NB4 (cell line): ENCODE data around the gene ACSF2.

ENCODE experiments used
- CTCF ChIP-seq: IDR thresholded peaks from one replicate; pipeline ENCODE4 v1.5.1; 2012; ENCODE audit warnings: low read depth, low read length
- MAX ChIP-seq: IDR thresholded peaks from 2 replicates; pipeline ENCODE4 v1.6.1; 2011; ENCODE audit warnings: low read depth, low read length
- MYC ChIP-seq: IDR thresholded peaks from 2 replicates; pipeline ENCODE4 v1.6.1; 2011; ENCODE audit warnings: low read depth, low read length
- POLR2A ChIP-seq: IDR thresholded peaks from 2 replicates; pipeline ENCODE4 v1.6.1; 2011; ENCODE audit warnings: mild to moderate bottlenecking; ENCODE audit not compliant: insufficient read length; ENCODE audit errors: extremely low read depth

- TF ChIP-seq CTCF (no peak), POLR2A (no peak), MAX (no peak), MYC (no peak)
These were observed 66.2 kb downstream of the ACSF2 start for GRCh38 chr17:50492214-50492613.
